Putamen (tissue), 1 donor: ENCODE measurements around the gene AIF1.

Experiments
- DNase-seq: peaks from one replicate; pipeline ENCODE4 v3.0.0-alpha.2; 2016; ENCODE audit warnings: low spot score

The AIF1 gene

GRCh38 chr6:31620586-31621319 is 5.7 kb downstream of the AIF1 start, which contains the start of gene PRRC2A:
Gene PRRC2A, plus strand, starts transcription at chr6:31620715. Its CDS starts 2,075 bp downstream, at chr6:31622790.
- DNase-seq, result no peak

- DNase-seq, result no peak
Measured at GRCh38 chr6:31621320-31621939, 6.4 kb downstream of the AIF1 start.

DNA sequence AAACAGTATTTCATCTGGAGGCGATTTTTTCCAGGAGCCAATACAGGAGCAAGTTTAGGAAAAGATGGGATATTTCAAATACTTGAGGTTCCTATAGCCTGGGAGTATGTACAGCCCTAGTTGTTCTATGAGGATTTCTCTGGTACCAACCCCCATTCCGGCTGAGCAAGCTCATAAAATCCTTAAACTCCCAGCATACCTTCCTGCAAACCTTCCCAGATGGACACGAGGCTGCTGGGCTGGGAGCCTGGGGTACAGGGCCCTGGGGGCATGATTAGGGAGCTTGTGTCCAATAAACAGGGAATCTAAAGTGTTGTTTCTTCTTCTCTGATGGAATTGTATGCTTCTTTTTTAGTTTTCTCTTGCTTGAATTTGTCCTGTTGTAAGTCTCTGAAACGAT is 7.0 kb downstream of the AIF1 start:
- no peak for DNase-seq

- no peak for DNase-seq
Measured at GRCh38 chr6:31622684-31623091, 7.7 kb downstream of the AIF1 start.

DNA sequence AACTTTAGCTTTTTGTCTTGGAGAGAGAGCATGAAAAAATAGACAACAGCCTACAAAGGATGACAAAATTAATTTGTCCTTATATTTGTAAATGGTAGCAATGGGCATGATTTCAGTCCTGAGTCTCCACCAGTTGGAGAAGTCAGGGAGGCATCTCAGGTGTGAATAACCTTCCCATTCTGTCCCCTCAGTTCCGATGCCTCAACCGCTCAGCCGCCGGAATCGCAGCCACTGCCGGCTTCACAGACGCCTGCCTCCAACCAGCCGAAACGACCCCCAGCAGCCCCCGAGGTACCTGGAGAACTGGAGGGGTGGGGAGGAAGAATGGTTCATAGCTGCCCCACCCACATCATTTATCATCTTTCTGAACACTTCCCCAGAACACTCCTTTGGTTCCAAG is 9.0 kb downstream of the AIF1 start:
- no peak for DNase-seq

- DNase-seq, result no peak
Measured at GRCh38 chr6:31626952-31627351, 11.9 kb downstream of the AIF1 start.

DNA sequence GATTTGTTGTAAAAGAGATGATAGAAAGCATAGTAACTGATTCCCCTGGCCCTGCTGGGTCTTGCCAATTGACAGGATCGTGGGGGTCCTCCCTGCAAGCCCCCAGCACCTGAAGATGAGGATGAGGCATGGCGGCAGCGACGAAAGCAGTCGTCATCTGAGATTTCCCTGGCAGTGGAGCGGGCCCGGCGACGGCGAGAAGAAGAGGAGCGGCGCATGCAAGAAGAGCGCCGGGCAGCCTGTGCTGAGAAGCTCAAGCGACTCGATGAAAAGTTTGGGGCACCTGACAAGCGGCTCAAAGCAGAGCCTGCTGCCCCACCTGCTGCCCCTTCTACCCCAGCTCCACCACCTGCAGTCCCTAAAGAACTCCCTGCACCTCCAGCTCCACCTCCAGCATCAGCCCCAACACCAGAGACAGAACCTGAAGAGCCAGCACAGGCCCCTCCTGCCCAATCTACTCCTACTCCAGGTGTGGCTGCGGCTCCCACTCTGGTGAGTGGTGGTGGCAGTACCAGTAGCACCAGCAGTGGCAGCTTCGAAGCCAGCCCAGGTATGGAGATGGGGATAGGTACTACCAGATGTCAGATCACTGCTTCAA is 12.8 kb downstream of the AIF1 start:
- no peak for DNase-seq

GRCh38 chr6:31629014-31629413 is 14.0 kb downstream of the AIF1 start:
- DNase-seq, result no peak

- no peak for DNase-seq
Measured at GRCh38 chr6:31630177-31630934, 15.3 kb downstream of the AIF1 start.

DNA sequence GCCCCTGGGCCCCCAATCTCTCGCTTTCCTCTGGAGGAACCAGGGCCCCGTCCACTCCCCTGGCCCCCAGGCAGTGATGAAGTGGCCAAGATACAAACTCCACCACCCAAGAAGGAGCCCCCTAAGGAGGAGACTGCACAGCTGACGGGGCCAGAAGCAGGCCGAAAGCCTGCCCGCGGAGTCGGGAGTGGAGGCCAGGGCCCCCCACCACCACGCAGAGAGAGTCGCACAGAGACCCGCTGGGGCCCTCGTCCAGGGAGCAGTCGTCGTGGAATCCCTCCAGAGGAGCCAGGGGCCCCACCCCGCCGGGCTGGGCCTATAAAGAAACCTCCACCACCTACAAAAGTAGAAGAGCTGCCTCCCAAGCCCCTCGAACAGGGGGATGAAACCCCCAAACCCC is 16.2 kb downstream of the AIF1 start:
- no peak for DNase-seq

- no peak for DNase-seq
Measured at GRCh38 chr6:31631681-31632278, 16.7 kb downstream of the AIF1 start.

- no peak for DNase-seq
Measured at GRCh38 chr6:31632279-31632946, 17.4 kb downstream of the AIF1 start.

GRCh38 chr6:31633447-31633846 is 18.4 kb downstream of the AIF1 start:
- no peak for DNase-seq

DNA sequence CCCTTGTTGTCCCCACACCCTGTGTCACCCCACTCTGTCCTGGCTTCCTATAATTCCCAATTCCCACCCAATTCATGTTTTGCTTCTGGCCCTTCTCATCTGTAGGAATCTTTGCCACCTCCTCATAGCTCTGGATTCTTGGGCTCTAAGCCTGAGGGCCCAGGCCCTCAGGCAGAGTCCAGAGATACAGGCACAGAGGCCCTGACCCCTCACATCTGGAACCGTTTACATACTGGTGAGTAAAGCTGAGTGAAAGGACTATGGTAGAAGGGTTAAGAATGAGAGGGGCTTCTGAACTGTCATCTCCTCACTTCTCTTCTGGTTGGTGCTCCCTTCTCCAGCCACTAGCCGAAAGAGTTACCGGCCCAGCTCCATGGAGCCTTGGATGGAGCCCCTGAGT is 19.1 kb downstream of the AIF1 start:
- DNase-seq, result no peak

DNA sequence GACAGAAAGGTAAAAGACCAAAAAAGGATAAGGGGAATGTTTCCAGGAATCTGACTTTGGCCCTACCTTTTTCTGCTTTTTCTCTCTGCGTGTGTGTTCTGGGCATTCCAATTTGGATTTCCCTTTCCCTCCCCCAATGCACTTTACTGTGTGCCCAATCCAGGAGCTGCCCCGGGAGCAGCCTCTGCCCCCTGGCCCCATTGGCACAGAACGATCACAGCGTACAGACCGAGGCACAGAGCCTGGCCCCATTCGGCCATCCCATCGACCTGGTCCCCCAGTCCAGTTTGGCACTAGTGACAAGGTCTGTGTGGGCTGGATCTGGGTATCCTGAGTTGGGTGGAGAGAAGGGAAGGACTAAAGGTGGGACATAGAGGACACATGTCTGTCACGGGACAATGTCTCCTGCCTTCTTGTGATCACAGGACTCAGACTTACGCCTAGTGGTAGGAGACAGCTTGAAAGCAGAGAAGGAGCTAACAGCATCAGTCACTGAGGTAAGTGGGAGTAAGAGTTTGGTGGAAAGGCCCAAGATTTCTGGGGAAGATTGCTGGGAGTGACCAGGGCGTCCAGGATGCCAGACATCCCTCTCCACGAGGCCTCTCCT is 20.0 kb downstream of the AIF1 start:
- DNase-seq, result no peak

DNA sequence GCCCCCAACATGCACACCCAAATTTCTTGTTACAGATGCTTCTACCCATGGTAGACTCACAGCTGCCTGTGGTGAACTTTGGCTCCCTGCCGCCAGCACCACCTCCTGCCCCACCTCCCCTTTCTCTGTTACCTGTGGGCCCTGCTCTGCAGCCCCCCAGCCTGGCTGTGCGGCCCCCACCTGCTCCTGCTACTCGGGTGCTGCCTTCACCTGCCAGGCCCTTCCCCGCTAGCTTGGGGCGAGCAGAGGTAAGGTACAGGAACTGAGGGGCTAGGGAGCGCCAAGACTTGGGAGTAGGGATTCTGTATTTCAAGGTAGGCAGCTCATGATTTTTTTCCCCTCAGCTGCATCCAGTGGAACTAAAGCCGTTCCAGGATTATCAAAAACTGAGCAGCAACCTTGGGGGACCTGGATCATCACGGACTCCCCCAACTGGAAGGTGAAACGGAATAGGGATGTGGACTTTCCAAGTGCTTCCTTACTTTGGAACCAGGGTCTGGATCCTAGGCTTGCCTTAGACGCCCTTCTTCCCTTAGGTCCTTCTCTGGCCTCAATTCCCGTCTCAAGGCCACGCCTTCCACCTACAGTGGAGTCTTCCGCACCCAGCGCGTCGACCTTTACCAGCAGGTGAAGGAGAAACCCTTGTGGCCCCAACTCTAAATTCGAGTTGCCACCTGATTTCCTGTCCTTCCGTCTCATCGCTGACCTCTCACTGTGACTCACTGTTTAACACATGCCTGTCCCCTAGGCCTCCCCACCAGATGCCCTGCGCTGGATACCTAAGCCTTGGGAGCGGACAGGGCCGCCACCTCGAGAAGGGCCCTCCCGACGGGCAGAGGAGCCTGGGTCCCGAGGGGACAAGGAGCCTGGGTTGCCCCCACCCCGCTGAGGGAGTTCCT is 21.9 kb downstream of the AIF1 start:
- no peak for DNase-seq

GRCh38 chr6:31639043-31639442 is 24.0 kb downstream of the AIF1 start:
- DNase-seq, result no peak

DNA sequence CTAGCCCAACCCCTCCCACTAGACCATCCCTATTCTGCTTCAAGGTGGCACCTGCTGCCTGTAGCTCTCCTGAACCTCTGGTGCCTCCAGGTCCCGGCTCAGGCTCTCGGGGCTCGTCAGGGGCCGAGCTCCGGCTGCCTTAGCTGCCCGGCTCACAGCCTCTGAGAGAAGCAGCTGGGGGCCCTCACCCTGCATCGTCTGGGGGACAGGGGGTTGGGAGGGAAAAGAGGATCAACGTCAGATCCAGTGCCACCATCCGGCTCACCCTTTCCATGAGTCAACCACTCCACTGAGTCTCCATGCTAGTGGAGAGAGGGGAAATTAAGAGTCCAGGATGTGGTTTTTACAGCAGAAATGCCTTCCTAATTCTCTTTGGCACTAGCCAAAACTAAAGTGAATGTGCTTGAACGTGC is 24.4 kb downstream of the AIF1 start:
- no peak for DNase-seq

GRCh38 chr6:31640612-31641011 is 25.6 kb downstream of the AIF1 start:
- no peak for DNase-seq

DNA sequence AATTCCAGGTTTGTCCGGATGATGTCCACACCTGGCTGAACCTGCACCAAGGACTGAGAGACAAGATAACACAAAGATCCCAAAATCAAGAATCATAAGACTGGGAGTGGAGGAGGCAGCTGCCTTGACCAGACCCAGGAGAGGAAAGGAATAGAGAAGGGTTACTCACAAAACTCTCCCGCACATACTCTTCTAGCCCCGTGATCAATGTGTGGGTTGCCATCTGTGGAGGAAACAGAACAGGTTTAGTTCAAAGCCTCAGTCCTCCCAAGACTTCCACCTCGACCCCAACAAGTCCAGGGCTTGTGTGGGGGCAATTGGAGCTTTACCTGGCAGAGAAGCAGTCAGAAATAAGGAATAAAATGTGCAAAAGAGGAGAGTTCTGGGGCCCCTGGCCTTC is 26.3 kb downstream of the AIF1 start:
- no peak for DNase-seq
